Neural progenitor cell (in vitro differentiated cells): ENCODE data around the gene PARK7.

ENCODE experiments used
- EZH2 ChIP-seq: fragments of 200-600 bp; sonication (generic); IDR thresholded peaks from 2 replicates; pipeline ENCODE4 v1.6.1; 2017; ENCODE audit warnings: antibody characterized with exemption, mild to moderate bottlenecking, moderate library complexity
- EZH2phosphoT487 ChIP-seq: fragments of 200-600 bp; sonication (generic); IDR thresholded peaks from 2 replicates; pipeline ENCODE4 v1.6.1; 2017; ENCODE audit warnings: antibody characterized with exemption
- TF ChIP-seq, protein P1 (sequence below): fragments of 200-600 bp; sonication (generic); IDR thresholded peaks from 2 replicates; pipeline ENCODE4 v1.5.1; 2017; ENCODE audit warnings: antibody characterized with exemption, mild to moderate bottlenecking

DNA sequence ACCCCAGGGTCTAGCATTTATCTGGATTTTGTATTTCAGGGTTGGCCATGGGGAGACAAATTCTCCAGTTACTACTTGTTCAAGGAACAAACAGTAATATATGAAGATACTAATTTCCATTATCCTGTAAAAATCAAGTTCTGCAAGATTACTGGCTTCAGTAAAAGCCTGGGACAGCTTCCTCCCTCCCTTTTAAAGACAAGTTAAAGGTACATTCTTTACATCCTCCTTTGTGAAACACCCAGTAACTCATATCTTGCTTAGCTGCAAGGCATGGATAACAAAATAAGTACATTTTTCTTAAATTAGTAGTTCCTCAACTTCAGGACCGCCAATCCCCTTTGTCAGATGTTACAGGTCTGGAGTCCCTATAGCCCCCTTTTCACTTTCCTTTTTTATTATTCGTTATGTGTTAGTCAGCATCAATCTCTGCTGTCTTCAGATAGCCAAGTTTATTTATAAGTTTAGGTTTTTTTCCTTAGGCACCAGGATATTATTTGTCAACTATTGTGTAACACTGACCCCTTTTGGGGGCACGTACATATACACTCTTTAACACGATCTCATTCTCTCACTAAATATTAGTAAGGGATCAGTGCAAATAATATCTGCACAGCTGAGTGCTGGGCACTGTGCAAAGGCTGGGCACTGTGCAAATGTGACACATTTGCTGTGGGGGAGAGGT is 54.8 kb downstream of the PARK7 start:
- TF ChIP-seq, protein P1, sequence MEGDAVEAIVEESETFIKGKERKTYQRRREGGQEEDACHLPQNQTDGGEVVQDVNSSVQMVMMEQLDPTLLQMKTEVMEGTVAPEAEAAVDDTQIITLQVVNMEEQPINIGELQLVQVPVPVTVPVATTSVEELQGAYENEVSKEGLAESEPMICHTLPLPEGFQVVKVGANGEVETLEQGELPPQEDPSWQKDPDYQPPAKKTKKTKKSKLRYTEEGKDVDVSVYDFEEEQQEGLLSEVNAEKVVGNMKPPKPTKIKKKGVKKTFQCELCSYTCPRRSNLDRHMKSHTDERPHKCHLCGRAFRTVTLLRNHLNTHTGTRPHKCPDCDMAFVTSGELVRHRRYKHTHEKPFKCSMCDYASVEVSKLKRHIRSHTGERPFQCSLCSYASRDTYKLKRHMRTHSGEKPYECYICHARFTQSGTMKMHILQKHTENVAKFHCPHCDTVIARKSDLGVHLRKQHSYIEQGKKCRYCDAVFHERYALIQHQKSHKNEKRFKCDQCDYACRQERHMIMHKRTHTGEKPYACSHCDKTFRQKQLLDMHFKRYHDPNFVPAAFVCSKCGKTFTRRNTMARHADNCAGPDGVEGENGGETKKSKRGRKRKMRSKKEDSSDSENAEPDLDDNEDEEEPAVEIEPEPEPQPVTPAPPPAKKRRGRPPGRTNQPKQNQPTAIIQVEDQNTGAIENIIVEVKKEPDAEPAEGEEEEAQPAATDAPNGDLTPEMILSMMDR = peak; percentile 23
- TF ChIP-seq EZH2 (no peak), EZH2phosphoT487 (no peak)
